ENCODE results near the gene BTAF1.
"Not testable (repeated sequence)": the region's sequence is repeated elsewhere in the genome, so short reads cannot be mapped to it uniquely, and the experiment has no call there.

The BTAF1 gene

DNA sequence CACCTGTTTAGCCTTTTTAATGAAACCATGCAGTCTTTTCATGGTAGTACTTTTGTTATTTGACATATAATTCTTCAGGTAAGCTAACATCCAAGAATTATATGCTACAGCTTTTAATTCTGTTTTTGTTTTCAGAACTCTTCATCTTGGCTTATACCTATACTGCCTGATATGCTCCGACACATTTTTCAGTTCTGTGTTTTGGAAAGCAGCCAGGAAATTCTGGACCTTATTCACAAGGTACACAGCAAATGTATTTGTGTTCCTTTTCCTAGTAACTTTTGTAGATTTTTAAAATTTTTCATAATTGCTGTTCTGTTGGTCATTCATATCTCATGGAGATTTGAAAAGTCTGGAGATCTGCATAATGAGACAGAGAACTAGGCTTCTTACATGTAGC lies 56.7 kb downstream of the BTAF1 start:
- no peak for DNase-seq

GRCh38 chr10:91983416-91983815 lies 59.8 kb downstream of the BTAF1 start:
- no peak for DNase-seq

DNA sequence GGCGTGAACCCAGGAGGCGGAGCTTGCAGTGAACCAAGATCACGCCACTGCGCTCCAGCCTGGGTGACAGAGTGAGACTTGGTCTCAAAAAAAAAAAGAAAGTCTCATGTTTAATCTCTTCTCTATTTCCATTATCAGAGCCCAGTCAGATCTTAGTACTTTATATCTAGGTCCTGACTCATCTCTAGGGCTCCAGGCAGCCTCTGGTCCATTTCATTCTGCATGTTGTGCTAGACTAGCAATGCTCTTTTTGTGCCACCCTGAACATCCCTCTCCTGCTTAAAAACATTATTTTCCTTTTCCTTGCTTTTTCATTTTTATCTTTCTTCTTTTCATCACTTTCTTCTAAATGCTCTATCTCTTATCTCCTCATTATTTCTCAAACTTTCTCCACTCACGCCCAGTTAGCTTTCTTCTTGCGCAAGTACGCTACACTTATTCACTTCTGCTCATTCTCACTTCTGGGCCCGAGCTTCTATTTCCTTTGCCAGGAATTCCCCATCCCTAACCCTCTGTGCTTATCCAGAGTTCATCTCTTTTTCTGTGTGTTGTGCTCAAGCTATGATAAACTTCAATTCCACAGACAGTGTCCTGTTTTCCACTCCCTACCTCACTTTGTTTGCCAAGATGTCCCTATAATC lies 63.9 kb downstream of the BTAF1 start:
- no peak for DNase-seq

- no peak for DNase-seq
Observed at GRCh38 chr10:91992031-91992430, 68.5 kb downstream of the BTAF1 start.

DNA sequence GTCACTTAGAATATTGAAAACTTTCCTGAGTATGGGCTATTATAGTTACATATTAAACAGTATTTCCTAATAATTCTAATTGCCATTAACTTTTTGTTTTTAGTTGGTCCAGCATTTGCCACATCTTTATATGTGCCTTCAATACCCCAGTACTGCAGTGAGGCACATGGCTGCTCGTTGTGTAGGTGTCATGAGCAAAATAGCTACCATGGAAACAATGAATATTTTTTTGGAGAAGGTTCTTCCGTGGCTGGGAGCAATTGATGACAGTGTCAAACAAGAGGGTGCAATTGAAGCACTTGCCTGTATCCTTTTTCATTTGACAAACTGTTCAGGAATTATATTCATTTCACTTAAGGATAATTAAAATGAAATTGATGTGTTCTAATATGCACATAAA lies 72.7 kb downstream of the BTAF1 start:
- DNase-seq: no peak

DNA sequence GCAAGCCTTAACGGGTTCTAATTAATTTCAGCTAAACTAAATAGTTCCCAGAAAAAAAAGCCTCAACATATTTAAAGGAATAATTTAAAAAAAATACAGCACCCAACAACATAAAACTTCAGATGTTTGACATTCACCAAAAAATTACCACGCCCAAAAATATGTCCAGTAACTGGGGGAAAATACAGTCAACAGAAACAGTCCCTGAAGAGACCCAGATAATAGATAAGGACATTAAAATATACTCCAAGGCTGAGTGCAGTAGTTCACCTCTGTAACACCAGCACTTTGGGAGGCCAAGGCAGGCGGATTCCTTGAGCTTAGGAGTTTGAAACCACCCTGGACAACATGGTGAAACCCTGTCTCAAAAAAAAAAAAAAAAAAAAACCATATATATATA lies 78.0 kb downstream of the BTAF1 start:
- no peak for DNase-seq

GRCh38 chr10:92001995-92002394 lies 78.4 kb downstream of the BTAF1 start:
- no peak for DNase-seq

DNA sequence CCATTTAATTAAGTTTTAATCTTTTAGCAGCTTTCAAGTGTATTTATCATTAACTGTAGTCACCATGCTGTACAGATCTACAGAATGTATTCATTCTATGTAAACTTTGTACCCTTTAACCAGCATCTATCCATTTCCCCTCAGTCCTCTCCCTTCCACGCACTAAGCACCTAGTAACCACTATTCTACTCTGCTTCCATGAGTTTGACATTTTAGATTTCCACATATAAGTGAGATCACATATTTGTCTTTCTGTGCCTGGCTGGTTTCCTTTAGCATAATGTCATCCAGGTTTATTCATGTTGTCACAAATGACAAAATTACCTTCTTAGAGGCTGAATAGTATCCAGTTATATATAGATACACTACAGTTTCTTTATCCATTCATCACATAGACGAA lies 79.7 kb downstream of the BTAF1 start:
- no peak for DNase-seq

DNA sequence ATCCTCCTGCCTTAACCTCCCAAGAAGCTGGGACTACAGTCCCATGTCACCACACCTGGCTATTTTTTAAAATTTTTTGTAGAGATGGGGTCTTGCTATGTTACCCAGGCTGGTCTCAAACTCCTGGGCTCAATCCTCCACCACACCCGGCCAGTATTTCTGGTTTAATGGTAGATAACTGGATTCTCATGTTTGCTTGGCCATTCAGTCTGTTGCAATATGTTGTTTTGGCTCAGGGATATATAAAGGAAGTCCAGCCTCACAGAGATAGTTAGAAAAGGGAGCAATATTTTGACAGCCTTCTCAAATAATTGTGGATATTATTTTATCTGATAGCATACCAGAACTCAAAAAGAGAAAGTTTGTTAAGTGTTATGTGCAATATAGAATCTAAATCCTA lies 82.4 kb downstream of the BTAF1 start:
- DNase-seq: no peak

DNA sequence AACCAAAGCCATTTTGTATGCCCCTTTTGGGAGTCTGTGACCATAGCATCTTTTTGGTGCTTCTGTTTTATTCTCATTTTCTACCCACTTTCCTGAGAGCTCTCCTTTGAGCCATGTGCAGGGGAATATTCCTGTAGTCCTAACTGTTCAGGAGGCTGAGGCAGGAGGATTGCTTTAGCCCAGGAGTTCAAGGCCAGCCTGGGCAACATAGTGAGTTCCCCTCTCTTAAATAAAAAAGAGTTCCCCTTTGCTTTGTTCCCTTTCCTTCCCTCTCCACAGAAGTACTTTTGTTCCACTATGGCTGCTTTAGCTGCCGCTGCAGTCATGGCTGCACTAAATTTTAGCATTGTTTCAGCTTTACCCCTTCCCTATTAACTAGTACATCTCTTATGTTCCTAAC lies 85.9 kb downstream of the BTAF1 start:
- no peak for DNase-seq

GRCh38 chr10:92010047-92010735 lies 86.6 kb downstream of the BTAF1 start:
- no peak for DNase-seq

- DNase-seq: no peak
Observed at GRCh38 chr10:92011560-92012214, 88.1 kb downstream of the BTAF1 start.

DNA sequence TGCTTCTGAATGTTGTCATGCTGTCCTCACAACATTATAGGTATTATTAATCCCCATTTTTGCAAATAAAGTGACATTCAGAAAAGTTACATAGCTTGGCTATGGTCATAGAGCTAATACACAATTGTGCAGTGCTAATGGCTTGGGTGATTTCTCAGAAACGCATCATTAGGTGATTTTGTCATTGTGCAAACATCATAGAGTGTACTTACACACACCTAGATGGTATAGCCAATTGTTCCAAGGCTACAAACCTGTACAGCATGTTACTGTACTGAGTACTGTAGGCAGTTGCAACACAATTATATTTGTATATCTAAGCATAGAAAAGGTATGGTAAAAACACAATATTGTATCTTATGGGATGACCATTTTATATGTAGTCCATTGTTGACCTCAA lies 91.0 kb downstream of the BTAF1 start:
- no peak for DNase-seq

DNA sequence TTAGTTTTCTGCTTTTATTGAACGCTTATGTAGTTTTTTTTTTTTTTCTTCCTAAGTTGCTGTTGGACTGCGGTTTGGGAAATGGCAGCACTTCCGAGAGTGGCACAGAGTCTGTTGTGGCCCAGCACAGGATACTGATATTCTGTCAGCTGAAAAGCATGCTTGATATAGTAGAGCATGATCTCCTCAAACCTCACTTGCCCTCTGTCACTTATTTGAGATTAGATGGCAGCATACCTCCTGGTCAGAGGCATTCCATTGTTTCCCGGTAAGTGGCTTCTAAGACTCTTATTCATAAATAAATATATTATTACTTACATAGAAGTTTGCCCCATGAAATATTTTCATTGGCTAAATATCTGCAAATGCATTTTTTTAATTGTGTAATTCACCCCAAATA lies 101.1 kb downstream of the BTAF1 start:
- no peak for DNase-seq

- DNase-seq: not testable (repeated sequence)
Observed at GRCh38 chr10:92025340-92025739, 101.8 kb downstream of the BTAF1 start.

DNA sequence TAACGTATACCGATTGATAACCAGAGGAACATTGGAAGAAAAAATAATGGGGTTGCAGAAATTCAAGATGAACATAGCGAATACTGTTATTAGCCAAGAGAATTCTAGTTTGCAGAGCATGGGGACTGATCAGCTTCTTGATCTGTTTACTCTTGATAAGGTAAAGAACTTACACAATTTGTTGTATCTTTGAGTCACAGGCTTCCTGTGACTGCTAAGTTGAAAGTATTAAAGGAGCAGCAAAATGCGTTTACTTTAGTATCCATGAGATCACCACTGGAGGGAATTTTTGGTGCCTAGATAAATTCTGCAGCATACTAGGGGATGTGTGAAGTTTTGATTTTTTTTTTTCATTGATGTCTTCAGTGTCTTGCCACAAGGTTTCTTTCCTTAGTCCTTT lies 103.6 kb downstream of the BTAF1 start:
- no peak for DNase-seq

- DNase-seq: no peak
Observed at GRCh38 chr10:92031580-92031979, 108.0 kb downstream of the BTAF1 start.

DNA sequence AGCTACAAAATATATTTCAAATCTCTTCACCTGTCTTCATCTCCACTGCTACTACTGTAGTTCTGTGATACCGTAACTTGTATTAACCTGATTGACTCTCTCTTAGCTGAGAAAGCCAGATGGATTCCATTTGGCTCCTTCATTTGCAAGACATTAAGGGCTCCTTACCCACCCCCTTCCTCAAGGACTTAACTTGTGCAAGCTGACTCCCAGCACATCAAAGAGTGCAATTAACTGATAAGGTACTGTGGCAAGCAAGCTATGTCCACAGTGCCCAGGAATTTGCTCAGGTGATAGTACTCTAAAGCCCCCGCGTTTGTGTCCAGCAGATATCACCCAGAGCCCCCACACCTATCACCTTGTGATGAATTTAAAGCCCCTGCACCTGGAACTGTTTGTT lies 109.5 kb downstream of the BTAF1 start:
- DNase-seq: not testable (repeated sequence)

- DNase-seq: no peak
Observed at GRCh38 chr10:92038949-92039348, 115.4 kb downstream of the BTAF1 start.

- DNase-seq: no peak
Observed at GRCh38 chr10:92042541-92042940, 119.0 kb downstream of the BTAF1 start.

GRCh38 chr10:92045641-92046106 lies 122.1 kb downstream of the BTAF1 start:
- no peak for DNase-seq

DNA sequence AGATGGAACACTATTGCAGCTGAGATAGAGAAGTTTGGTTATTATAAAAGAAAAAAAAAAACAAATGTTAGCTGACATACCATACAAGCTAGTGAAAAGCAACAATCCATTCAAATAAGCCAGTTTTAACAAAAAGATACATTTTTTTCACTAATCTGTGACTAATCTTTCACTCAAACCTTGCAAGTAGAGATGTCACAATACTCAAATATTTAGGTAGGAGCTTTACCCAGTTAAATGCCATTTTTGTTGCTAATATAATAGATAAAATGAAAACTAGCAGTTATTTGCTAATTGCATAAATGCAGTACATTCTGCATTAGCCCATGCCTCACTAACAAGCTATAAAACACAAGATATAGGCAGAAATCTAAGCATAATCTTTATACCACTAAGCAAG lies 123.6 kb downstream of the BTAF1 start:
- DNase-seq: no peak

- DNase-seq: no peak
Observed at GRCh38 chr10:92052088-92052487, 128.5 kb downstream of the BTAF1 start.

DNA sequence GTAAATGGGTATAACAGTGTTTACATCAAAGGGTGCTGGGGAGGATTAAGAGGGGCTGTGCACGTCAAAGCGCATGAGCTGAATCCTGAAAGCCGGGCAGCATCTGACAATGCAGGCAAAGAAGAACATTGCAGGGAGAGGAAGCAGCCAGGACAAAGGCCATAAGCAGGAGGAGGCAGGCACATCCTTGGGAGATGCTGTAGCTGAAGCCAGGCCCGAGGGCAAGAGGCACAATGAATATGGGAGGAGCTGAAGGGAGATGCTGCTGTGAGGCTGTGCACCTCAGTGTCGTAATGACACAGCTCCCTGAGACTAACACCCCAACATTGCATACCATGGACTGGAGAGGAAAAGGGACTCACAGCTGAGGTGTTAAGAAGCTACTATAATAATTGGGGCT lies 129.2 kb downstream of the BTAF1 start:
- no peak for DNase-seq

Data from SIG-M5 (cell line).